ENCODE measurements around the gene EPHA1.
A peak's percentile ranks its signal among the peaks of the same experiment; 100 is the strongest.

EPHA1 gene

GRCh38 chr7:143368387-143368786 is 40.3 kb downstream of the EPHA1 start:
- DNase-seq, result no peak

- DNase-seq, result no peak
Observed at GRCh38 chr7:143367972-143368371, 40.7 kb downstream of the EPHA1 start.

DNA sequence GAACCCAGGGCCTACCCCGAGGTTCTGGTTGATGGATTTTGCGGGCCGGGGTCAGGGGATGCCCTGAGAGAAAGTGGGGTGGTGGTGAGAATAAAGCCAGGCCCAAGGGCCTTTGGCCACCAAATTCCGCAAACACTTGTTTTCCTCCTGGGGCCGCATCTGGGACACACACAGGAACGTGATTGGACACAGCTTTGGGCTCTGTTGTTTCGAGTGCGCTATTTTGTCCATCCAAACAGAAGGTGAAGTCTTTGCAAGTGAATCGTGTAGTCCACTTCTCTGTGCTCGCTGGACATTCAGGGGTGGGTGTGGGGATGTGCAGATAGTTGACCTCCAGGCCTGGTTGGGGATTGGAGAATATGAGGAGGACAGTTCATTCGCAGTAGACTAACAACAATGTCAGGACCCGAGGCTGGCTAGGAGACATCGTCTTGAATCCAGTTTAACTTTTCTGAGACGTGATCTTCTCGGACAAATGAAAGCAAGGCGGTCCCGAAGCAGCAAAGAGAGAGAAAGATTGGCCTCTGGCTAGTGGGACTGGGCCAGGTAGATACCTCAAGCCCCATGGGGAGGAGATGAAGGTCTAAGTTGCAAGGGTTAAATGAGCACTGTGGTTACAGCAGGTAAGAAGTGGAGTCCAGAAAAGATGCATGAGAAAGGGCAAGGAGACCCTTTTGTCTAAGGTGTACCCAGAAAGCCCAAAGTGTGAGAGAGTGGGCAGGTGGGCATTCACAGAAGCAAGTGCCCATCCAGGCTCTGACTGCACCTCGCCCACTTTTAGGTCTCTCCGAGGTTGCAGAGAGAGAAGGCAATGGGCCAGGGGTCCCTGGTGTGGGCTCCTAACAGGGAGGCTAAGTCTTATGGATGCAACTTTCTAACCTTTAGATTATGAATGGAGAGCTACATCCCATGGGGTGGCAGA is 45.4 kb downstream of the EPHA1 start:
- DNase-seq, result no peak

DNA sequence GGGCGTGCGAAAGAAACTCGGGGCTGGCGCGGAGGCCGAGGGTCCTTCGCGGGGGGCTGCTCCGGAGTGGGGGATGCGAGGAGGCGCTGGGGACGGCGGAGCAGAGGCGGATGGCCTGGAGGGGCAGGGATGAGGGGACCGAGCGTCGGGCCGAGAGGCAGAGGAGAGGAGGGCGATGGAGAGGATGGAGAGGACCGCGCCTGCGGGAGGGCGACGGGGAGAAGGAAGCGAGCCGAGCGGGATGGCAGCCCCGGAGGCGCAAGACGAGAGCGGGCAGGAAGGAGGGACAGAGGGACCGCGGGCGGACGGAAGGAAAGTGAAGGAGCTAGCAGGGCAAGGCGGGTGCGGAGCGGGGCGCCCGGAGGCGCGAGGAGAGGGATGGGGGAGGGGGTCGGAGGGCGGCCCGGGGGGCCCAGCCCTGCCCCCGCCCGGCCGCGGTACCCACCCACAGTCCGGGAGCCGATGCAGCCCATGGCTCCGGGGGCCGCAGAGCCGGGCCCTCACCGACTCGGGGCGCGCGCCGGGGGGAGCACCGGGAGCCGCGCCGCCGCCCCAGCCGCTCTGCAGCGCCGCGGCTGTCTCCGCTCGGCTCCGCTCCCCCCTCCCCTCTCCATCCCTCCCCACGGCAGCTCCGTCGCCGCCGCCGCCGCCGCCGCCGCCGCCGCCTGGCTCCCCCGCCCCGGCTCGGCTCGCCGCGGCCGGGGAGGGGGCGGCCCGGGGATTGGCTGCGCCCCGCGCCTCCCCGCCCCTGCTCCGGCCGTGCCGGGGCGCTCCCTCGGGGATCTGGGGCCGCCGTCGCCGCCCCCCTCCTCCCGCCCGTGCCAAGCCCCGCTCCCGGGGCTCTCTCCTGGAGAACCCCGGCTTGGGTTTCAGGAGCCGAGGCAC is 46.3 kb downstream of the EPHA1 start, which contains the start of gene FAM131B:
Gene FAM131B (minus strand): TSS at position 583 of the 885 bp plus-strand sequence. CDS start 110 bp downstream, at position 473.
- DNase-seq, result peak; percentile 64

DNA sequence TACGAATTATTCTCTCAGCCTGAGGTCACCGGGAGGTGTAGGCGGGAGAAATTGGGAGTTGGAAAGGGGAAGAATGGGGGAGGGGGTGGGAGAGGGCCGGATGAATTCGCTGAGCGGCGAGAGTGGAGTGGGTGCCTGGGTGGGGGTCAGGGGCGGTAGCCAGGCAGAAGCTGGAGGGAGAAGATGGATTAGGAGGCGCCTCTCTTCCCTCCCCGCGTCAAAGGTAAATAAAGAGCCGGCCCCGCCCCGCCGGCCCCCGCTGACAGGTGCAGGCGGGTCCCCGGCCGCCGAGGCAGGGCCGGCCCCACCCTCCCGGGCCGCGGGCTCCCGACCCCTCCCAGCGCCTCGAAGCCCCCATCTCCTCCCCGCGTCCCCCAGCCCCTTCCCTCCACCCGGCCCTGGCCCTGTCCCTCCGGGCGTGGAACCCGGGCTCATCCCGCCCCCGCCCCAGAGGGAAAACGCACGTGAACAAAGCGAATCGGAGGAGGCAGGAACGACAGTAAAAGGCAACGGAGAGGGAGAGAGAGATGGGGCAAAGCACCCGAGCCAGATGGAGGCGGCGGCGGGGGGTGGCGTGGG is 47.0 kb downstream of the EPHA1 start:
- DNase-seq, result no peak

DNA sequence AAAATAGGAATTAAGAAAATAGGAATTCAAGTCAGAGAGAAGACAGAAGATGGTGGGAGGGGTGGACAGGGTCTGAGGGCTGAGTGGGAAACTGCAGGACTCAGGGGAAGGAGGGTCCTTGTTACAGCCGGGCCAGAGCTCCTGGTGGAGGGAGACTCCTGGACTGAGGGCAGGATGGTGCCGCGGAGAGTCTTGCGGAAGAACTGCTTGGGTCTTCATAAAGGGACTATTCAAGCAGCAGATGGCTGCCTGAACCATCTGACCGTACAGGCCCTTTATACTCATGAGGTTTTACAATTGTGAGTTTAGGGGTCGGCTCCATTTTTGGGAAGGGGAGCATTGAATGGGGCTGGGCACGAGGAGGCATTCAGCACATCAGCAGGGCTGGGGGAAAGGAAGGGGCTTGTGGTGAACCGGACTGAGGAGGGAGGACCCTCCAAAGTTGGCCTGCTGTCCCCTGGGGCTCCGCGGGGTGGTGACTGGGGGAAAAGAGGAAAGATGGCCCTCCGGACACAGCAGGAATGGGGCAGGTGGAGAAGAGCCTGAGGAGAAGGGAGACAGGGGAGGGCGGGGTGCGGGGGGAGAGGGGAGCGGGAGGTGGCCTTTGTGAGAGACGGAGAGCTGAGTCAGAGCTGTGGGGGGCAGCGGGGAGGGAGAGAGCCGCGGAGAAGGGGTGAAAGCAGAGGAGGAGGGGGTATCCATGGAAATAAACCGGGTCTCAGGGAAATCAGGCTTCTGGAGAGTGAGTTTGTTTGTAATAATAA is 47.7 kb downstream of the EPHA1 start:
- DNase-seq, result no peak

- no peak for DNase-seq
Observed at GRCh38 chr7:143359771-143360353, 48.8 kb downstream of the EPHA1 start.

GRCh38 chr7:143358626-143359025 is 50.0 kb downstream of the EPHA1 start:
- DNase-seq, result no peak

- no peak for DNase-seq
Observed at GRCh38 chr7:143356414-143357050, 52.1 kb downstream of the EPHA1 start.

- no peak for DNase-seq
Observed at GRCh38 chr7:143355450-143356385, 52.9 kb downstream of the EPHA1 start.

DNA sequence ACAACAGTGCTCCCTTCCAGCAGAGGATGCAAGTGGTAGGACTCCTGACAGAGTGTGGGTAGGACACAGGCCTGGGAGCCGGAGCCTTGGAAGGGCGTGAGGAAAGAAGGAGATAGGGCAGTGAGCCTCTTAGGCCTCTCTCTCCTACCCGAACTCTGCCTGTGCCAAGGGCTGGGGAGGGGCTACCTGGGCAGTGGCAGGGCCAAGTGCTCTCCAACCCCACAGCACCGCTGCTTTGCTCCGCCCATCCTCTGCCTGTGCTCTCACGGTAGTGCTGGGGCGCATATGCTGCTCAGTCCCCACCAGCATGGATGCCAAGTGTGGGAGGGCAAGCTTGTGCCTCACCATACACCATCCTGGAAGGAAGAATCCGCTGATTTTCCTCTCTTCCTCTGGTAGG is 53.7 kb downstream of the EPHA1 start:
- DNase-seq, result no peak

DNA sequence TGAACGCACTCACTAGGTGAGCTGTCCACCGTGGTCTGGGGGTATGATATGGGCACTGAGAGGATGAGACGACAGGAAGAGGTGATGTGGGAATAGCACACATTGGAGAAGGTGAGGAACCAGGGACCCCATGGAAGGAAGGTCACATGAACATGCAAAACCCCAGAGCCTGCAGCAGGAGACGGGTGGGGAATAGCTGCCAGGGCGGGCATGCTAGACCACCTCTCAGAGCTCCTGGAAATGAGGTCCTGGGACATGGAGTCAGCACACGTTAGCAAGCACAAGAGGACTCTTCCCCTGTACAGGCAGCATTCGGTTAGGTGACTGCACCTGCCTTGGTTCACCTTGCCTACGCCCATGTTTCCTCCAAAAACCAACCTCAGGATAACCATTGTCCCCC is 54.3 kb downstream of the EPHA1 start:
- no peak for DNase-seq

DNA sequence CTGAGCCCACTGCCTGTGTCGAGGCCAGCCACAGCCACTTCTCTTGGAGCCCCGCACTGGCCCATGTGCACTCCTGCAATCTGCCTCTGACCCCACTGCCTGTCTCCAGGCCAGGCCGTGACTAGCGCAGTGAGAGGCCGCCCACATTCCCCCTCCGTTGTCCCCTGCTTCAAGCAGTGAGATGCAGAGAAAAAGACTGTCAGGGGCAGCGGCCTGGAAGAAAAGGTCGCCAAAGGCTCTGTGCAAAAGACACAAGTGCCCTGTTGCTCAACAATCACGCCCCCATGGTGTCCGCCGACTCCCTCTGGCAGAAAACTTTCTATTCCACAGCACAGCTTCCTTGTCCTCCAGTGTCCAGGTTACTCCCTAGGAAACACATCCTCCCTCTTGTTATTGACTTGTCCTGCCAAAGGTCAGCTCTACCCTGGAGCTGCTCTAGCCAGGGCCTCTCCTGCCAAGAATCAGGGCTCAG is 56.1 kb downstream of the EPHA1 start:
- DNase-seq, result no peak

GRCh38 chr7:143351574-143351973 is 57.1 kb downstream of the EPHA1 start:
- no peak for DNase-seq

DNA sequence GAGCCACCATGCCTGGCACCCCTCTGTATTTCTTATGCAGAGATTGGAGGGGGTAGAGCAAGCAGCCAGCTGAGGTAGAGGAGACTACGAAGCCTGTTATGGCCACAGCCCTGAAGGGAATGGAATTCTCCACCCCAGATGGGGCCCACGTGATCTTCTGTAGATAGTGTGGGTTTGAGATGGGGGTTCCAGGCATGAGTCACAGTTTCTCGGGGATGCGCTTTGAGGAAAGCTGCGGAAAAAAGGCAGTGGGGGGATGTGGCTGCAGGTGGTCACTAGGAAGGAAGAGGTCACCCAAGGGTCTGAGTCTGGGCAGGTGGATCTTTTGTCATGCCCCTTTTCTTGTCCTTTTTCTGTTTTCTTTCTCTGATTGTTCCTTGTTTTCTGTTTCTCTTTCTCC is 57.6 kb downstream of the EPHA1 start:
- DNase-seq, result no peak

DNA sequence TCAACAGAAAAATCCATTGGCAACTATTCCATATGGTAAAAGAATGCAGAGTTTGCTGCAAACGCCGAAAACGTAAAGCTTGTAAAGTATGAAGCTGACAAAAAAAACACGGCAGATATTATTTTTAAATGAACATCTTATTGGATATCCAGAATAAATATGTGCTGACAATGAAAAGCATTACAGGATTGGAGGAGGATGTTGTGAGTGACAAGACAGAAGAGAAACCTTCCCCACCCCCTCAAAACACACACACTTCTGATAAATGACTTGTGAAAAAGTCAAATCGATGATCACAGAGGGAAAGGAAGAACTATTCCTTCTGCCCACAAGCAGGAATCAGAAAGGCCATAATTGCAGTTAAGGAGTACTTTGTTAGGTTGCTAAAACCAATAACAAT is 60.7 kb downstream of the EPHA1 start:
- no peak for DNase-seq

GRCh38 chr7:143346018-143346417 is 62.6 kb downstream of the EPHA1 start:
- DNase-seq, result no peak

DNA sequence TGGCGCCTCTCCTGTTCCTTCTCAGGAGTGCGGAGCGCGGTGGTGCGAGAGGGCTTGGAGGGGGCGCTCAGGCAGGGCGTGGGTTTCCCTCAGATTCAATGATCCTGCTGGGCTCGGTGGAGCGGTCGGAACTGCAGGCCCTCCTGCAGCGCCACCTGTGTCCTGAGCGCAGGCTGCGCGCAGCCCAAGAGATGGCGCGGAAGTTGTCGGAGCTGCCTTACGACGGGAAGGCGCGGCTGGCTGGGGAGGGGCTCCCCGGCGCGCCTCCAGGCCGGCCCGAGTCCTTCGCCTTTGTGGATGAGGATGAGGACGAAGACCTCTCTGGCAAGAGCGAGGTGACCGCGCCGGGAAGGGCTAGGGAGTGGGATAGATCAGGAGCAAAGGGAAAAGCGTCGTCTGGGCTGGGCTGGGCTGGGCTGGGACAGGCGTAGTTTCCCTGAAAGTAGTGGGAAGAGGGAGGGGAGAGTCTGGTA is 63.2 kb downstream of the EPHA1 start:
- DNase-seq, result peak; percentile 78

GRCh38 chr7:143343596-143343995 is 65.1 kb downstream of the EPHA1 start:
- no peak for DNase-seq

- no peak for DNase-seq
Observed at GRCh38 chr7:143341842-143342241, 66.8 kb downstream of the EPHA1 start.

Measured in CD4-positive, alpha-beta T cell treated with Interleukin-17A for 4 hours (primary cell).